GM19452 (cell line): ENCODE results near the gene RBM48.
A peak's percentile ranks its signal among the peaks of the same experiment; 100 is the strongest.
"Not testable (repeated sequence)": the region's sequence is repeated elsewhere in the genome, so short reads cannot be mapped to it uniquely, and the experiment has no call there.

Experiments
- ATAC-seq: cut with Tn5 transposase; IDR thresholded peaks from one replicate; pipeline ENCODE4 v1.9.1; 2021; ENCODE audit not compliant: unreplicated experiment

The RBM48 gene

DNA sequence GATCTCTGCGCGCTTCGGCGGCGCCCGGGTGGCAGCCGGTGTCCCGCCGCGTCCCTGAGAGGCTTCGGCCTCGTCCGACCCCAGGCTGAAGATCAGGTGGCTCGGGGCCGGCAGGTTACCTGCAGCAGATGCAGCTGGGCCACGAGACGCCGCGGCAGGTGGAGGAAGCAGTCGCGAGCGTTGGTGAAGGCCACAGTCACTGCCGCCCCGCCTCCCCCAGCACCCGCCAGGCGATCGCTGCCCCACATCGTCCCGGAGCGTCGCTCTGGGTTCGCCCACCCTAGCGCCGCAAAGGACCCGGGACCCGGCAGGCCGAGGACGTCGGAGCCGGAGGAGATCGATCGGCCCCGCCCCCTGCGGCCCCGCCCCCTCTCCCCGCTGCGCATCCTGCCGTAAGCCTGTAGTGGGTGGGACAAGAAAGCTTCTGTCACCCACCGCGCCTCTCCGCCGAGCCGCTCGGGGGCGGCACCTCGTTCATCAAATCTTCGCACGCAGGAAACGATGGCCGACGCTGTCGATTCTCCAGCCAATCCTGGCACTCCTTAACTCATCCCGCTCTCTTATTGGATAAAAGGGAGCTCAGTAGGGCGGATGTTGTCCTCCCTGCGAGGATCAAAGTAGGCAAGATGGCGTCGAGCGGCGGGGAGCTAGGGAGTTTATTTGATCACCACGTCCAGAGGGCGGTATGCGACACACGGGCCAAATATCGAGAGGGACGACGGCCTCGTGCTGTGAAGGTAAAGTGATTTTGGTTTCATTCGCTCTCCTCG is at the start of gene RBM48, which contains the start of gene PEX1:
RBM48 (plus strand) TSS at position 608 of the 770 bp plus-strand sequence; CDS start at position 627, 19 bp downstream.
PEX1 (minus strand) TSS at position 333 of the 770 bp plus-strand sequence; CDS start at position 248, 85 bp downstream.
- ATAC-seq, result peak; percentile 94

- ATAC-seq, result not testable (repeated sequence)
Measured at GRCh38 chr7:92479146-92479545, 49.4 kb upstream of the RBM48 start.

DNA sequence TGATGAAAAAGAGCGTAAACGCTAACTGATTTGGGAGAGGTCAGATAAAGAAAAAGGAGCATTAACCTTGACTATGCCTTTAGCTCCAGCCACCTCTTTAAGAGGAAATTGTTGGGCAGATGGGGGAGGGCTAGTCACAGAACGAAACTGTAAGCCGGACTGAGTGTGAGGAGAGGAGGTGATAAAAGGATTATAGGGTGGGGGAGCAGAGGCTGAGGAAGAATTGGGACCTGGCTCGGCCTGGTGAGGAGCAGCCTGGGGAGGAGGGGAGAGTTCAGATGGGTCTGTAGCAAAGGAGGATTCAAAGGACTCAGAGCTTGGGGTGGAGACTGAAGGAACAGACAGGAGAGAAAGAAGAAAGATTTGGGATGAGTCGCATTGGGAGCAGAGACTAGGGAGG is 45.0 kb upstream of the RBM48 start:
- not testable (repeated sequence) for ATAC-seq

GRCh38 chr7:92484226-92484625 is 44.4 kb upstream of the RBM48 start:
- not testable (repeated sequence) for ATAC-seq

GRCh38 chr7:92485267-92485892 is 43.2 kb upstream of the RBM48 start:
- no peak for ATAC-seq

DNA sequence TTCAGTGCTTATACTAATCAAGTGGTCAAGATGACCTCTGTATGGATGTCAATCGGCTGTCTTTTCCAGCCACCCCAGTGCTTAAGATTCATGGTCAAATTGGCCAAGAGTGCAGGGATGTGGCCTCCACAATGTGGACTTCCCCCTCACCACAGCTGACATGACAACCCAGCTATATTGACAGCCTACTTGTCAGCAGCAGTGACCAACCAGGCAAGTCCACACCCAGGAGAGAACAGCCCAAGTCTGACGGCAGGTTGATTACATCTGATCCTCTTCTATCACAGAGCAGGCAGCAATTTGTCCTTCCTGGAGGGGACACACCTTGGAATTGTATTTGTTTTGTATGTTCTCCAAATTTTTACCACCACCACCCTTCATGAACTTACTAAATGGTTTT is 42.6 kb upstream of the RBM48 start:
- ATAC-seq, result no peak

DNA sequence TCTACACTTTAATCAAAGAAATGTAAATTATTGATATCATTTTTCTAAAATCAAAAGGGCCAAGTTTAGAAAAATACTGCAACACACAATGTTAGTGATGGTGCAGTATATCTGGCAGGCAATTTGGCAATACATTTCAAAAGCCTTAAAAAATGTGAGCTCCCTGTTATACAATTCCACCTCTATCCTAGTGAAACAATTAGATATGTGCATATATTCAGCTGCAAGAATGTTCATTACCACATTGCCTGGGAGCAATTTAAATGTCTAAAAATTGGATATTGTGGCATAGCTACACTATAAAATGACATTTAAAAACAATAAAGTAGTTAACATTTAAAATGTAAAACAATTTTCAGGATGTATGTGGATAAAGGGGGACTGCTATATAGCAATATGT is 40.8 kb upstream of the RBM48 start:
- no peak for ATAC-seq

GRCh38 chr7:92489634-92490033 is 39.0 kb upstream of the RBM48 start:
- no peak for ATAC-seq

DNA sequence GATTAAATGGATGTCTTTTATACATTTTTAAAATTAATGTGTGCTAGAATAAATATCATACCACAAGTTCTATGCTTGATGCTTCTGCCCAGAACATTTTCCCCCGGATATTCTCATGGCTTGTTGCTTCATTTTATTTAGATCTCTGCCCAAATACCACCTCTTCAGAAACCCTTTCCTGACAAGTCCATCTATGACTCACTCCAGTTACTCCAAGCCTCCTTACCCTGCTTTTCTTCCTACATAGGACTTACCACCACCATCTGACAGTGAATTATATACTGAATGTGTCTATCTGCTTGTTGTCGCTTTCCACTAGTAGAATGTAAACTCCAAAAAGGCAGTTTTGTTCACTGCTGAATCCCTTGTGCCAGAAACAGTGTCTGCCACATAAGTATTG is 31.7 kb upstream of the RBM48 start:
- ATAC-seq, result no peak

DNA sequence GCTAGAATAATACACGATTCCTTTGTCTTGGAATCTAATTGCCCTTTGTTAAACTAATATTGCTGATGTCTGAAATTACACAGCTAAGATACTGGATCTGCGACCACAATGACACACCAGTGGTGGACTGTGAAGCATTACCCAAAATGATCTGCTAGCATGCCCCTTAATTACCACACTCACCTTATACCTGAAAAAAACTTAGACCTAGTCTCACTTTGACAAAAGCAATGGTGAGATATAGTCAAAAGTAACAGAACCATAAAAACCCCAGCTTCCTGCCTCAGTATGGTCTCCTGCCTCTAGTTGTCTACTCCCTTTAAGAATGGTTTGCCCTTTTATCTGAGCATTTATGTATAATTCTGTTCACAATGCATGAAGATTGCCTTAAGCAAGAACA is 30.0 kb upstream of the RBM48 start:
- ATAC-seq, result no peak

DNA sequence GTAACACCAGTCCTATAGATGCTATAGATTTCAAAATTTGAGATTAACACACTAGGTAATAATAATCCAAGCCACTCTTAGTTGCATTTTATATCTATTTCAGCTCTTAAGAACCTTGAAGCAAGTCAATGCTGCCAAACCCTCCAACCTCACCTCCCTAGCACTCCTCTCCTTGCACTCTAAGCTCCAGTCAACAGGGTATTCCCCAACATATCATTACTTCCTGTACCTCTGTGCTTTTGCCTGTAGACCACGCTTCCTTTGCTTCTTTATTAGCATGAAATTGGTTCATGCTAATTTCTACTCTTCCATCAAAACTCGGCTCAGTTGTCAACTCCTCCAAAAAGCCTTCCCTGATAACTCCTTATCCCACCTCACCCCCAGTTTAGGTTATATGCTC is 24.8 kb upstream of the RBM48 start:
- no peak for ATAC-seq

DNA sequence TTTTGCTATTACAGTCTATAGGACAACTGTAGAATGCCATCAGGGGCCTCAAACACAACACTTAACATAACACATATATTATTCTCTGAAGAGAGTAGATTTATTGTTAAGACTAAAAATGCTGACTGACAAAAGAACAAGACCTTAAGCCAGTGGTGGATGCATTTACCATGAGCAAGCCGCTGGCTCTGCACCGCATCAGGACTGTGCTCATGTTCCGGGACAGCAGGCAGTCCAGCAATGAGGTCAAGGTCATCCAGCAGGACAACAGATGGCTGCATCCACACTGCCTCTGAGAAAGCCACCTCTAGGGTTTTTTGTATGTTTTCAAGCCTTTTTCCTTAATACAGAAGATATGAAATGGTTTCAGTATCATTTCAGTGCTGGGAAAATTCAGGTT is 24.0 kb upstream of the RBM48 start:
- ATAC-seq, result no peak

GRCh38 chr7:92506363-92506762 is 22.2 kb upstream of the RBM48 start:
- ATAC-seq, result no peak

GRCh38 chr7:92508946-92509345 is 19.6 kb upstream of the RBM48 start:
- no peak for ATAC-seq

DNA sequence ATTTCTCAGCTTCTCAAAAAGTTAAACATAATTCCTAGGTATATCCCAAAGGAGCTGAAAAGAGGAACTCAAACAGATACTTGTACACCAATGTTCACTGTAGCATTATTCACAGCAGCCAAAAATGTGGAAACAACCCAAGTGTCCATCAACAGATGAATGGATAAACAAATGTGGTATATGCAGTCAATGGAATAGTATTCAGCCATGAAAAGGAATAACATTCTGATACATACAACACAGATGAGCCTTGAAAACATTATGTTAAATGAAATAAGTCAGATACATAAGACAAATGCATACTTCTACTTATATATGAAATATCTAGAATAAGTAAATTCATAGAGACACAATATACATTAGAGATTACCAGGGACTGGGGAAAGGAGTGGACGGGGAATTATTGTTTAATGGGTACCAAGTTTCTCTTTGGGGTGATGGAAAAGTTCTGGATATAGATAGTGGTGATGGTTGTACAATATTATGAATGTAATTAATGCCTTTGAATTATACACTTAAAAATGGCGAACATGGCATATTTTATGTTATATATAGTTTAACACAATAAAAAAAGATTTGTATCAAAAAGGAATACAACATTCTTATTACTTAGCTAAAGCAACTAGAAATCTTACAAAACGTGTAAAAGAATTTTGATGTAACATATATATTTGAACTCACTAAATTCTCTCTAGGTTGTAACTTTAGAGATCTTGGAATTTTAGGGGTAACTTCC is 15.3 kb upstream of the RBM48 start:
- ATAC-seq, result no peak

DNA sequence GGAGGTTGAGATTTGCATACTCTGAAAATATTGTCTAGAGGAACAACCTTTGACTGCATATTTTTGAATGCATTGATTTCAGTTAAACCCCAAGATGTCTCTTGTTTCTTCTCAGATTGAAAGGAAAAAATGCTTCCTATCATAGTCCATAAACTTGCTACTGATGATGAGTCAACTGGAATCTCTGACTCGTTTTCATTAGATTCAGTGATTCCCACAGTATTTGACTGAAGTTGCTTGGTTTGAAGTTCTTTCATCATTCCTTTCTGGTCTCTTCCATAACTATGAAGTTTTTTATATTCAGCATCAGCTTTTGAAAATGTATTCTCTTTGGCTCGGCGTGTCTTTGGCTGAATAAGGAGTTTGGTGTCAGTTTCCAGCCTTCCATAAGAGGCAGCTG is 11.0 kb upstream of the RBM48 start:
- no peak for ATAC-seq

GRCh38 chr7:92520024-92520423 is 8.6 kb upstream of the RBM48 start:
- ATAC-seq, result no peak

DNA sequence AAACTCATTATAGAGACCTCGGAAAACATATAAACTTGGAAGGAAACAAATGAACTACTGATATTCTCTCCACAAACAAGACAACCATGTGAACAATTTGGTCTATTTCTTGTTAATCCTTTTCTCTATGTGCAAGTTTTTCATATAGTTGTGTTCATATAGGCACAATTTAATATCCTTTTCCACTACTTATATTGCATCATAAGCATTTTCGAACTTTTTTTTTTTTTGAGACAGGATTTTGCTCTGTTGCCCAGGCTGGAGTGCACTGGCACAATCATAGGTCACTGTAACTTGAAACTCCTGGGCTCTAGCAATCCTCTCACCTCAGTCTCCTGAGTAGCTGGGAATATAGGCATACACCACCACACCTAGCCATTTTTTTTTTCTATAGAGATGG is 5.5 kb upstream of the RBM48 start:
- no peak for ATAC-seq

DNA sequence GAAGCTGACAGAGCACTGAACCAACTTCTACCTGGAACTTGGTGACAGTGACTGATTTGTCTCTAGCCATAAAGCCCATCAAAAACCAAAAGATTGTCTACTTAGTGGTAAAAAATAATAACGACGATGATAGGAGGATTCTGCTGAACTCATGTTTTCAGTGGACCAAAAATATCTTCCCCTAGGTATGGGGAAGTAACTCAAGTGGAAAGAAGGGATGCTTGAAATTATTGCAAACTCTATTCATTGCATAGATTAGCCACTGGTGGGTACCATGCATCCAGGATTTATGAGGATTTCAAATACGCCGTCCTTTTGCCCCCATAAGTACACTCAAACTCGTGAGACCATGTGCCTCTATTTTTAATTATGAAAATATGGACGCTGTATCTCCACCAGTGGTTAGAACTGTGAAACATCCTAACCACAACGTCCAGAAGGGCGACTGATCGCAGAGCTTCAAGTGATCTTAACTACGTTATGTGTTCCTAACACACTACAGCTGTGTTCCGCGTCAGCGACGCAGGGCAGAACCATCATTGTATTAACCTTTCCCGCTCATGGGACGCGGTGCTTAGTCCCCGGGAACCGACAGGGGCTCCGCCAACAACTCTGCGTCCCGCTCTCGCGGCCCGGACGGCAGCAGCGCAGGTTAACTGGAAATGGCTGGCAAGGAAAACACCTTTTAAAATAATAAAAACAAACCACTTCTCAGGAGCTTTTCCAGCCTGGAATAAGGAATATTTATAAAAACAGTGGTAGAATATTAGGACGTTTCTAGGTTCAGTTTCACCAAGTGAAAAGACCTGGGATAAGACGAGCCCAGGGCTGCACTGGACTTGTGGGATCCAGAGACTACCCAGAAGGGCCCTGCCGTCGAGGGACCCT is 1.1 kb upstream of the RBM48 start:
- peak; percentile 34 for ATAC-seq

- ATAC-seq, result peak; percentile 10
Measured at GRCh38 chr7:92528958-92529264, 316 bp downstream of the RBM48 start.

DNA sequence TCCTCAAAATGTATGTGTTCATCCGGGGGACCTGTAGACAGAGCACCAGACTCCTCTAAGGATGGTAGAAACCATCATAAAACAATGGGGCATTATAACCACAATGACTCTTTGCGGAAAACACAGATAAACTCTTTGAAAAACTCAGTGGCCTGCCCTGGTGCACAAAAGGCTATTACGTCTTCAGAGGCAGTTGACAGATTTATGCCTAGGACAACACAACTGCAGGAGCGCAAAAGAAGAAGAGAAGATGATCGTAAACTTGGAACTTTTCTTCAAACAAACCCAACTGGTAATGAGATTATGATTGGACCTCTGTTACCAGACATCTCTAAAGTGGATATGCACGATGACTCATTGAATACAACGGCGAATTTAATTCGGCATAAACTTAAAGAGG is 6.0 kb downstream of the RBM48 start:
- no peak for ATAC-seq
